CD4-positive, alpha-beta T cell treated with Interleukin-6 for 4 hours (primary cell): ENCODE data around the gene LSP1.
A peak's percentile ranks its signal among the peaks of the same experiment; 100 is the strongest.
"Not testable (repeated sequence)": the region's sequence is repeated elsewhere in the genome, so short reads cannot be mapped to it uniquely, and the experiment has no call there.

Experiments used
- DNase-seq: peaks from one replicate; pipeline ENCODE4 v3.0.0-alpha.2; 2020; ENCODE audit warnings: mixed read lengths

The LSP1 gene

DNA sequence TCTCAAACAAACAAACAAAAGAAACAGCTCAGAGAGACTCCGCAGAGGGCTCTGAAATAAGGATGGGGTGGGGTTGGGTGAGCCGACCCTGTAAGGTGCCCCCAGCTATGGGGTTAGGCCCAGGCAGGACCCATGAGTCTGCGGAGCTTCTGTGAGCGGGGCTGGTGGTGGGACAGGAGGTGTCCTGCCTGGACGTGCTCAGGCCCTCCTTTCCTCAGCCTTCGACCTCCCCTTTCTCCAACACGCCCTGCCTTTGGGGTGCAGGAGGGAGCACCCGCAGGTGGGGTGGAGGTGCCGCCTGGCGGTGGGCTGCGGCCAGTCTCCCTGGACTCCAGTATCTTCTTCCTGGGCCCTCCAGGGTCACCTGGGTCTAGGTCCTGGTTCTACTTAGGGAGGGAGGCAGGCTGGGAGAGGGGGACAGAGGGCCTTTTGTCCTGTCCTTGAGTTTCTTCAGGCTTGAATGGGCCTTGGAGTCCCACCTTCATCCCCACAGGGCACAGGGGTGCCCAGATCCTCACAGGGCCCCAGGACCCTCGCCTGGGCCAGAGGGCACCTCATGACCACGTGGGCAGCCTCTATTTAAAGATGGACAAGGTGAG, 26.6 kb downstream of the LSP1 start:
- DNase-seq, result no peak

DNA sequence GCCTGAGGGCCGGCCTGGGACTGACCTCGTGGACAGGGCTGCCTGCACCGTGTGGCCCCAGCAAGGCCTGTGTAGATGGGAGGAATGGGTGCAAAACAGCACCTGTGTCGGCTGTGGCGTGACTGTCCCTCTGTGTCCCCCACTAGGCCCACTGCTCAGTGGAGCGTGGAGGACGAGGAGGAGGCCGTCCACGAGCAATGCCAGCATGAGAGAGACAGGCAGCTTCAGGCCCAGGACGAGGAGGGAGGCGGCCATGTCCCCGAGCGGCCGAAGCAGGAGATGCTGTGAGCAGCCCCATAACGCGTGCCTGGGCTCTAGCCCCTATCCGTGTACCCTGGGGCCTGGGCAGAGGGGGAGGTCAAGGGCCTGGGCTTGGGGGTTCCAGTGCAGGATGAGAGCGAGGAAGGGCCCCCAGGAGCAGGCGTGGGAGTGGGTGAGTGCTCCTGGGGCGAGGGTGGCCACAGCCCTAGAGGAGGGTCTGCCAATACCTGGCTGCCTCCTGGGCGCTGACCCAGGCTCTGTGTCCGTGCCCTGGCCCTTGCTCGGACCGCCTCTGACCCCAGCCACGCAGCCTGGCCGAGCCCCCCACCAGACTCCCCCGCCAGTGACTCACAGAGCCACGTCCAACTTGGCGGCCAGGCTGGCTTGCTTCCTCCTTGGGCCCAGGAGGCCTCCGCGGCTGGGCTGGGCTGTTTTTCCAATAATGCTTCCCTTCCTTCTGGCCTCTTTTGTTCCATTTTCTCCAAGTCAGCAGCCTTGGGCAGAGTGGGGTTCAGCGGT, 27.2 kb downstream of the LSP1 start:
- no peak for DNase-seq

DNA sequence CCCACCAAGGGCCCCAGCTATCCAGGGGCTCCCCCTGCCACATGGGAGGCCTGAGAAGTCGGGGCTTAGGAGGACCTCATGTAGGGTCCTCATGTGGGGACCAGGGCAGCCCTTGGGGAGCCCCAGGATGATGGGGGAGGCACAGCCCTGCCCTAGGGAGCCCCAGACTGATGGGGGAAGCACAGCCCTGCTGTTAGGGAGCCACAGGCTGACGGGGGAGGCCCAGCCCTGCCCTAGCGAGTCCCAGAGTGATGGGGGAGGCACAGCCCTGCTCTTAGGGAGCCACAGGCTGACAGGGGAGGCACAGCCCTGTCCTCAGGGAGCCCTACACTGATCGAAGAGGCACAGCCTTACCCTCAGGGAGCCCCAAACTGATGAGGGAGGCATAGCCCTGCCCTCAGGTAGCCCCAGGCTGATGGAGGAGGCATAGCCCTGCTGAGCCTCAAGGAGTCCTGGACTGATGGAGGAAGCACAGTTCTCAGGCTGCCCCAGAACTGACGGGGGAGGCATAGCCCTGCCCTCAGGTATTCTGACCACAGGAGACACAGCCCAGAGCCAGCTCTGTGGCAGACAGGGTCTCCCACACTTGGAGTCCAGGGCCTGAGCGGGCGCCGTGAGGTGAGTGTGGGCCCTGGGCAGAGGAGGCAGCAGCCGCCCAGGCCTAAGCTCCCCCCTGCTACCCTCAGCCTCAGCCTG, 28.0 kb downstream of the LSP1 start:
- DNase-seq, result no peak

- DNase-seq, result no peak
These were observed 28.8 kb downstream of the LSP1 start for GRCh38 chr11:1881442-1882264.

- peak; percentile 91 for DNase-seq
These were observed 29.7 kb downstream of the LSP1 start for GRCh38 chr11:1882265-1883238.

DNA sequence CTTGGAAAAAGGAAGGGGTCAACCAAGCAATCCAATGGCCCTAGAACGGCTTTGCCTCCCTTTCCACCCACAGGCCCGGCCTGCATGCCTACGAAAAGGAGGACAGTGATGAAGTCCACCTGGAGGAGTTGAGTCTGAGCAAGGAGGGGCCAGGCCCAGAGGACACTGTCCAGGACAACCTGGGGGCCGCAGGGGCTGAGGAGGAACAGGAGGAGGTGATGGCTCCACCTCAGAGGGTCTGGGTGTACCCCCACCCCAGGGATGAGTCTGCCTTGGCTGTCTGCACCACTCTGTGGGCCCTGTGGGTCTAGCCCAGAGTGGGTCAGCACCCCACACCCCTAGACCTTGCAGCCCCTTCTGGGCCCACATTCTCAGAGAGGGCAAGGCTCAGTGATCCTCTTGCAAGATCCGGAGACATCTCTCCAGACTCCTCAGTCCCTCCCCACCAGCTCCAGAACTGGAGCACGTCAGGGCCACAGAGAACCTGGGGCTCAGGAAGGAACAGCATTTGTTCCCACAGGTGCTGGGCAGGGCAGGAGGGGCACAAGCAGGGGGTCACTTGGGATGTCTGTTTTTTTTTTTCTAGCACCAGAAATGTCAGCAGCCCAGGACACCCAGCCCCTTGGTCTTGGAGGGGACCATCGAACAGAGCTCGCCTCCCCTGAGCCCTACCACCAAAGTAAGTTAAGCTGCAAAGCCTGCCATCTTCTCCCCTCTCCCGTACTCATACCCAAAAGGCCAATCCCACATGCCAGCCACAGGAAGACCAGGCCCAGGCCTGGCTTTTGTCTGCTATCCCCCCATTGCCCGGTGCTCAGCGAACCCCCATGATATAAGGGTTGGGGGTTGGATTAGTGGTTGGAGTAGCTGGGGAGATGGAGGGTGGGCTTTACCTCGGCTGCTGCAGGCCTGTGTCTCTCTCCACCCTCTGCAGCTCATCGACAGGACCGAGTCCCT, 30.7 kb downstream of the LSP1 start:
- DNase-seq, result no peak

- DNase-seq, result no peak
These were observed 31.4 kb downstream of the LSP1 start for GRCh38 chr11:1884303-1884700.

- not testable (repeated sequence) for DNase-seq
These were observed 33.7 kb downstream of the LSP1 start for GRCh38 chr11:1886551-1886950.

DNA sequence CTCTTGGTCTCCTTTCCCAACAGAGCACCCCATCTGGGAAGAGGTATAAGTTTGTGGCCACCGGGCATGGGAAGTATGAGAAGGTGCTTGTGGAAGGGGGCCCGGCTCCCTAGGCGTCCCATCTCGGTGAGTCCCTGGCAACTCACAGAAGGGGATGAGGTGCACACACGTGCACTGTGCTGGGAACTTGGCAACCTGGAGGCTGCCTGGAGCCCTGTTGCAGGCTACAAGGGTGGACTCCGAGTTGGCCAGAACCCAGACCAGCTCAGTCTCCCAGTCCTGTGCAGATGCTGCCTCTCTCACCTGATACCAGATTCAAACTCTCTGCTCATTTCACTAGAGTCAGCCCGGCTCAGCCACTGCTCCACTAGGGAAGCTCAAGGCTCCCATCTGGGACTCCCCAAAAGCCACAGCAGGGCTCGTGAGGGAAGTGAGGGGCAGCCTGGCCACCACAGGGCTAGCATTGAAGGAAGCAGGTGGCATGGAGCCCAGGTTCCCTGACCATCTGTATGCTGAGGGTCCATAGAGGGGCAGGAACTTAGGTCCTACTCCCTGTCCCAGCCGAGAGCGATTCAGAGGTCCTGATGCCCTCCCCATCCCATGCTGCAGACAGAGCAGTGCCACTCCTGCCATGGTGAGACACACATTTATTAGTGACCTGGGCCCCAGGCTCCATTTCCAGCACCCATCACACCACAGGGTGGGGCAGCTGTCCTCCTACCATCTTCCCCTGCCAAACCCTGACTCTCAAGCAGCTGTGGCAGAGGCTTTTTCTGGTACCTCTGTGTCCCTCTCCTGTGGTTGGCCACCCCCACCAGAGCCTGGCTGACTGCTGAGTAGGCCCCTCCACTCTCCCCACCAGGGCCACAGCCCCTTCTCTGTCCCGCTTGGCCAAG, 34.8 kb downstream of the LSP1 start:
- DNase-seq, result no peak

DNA sequence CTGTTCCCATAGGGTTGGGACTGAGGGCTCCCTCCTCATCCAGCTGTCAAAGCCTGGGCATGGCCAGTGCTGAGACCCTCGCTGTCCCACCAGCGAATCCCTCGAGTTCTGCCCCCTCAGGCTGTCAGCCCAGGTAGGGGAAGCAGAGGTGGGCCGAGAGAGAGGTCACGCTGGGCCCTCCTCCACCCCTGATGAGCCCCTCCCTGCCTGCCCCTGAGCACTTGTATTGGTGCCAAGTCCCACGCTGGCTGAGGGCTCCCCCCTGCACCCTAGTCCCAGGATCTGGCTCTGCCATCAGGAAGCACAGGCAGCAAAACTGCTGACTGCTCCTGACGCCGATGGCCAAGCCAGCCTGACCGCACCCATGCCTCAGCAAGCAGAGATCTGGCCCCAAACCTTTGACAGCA, 35.5 kb downstream of the LSP1 start:
- DNase-seq, result no peak

DNA sequence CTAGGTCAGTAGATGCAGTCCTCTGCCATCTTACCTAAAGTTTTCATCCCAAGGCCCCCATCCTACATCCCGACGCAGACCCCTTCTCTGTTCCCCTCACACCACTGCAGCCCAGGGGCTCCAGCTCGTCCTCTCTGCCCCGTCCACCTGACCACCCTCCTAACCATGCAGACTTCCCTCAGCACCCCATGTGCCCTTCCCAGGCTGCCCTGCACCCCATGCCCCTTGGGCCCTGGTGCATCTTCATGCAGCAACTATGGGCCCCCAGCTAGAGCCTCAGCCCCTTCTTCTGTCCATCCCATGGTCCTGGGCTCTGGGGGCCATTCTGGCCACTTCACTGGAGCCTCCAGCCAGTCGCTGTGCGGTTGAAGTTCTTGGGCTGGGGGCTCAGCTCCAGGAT, 35.9 kb downstream of the LSP1 start:
- DNase-seq, result no peak

GRCh38 chr11:1889224-1889930, 36.5 kb downstream of the LSP1 start:
- peak; percentile 90 for DNase-seq

- peak; percentile 43 for DNase-seq
These were observed 37.3 kb downstream of the LSP1 start for GRCh38 chr11:1889941-1890855.

GRCh38 chr11:1890856-1891830, 38.3 kb downstream of the LSP1 start:
- no peak for DNase-seq

- DNase-seq, result no peak
These were observed 38.9 kb downstream of the LSP1 start, which contains the start of gene PRR33 for GRCh38 chr11:1891831-1892115. PRR33 (minus strand) TSS chr11:1891895; CDS start chr11:1890584, 1,311 bp downstream.

DNA sequence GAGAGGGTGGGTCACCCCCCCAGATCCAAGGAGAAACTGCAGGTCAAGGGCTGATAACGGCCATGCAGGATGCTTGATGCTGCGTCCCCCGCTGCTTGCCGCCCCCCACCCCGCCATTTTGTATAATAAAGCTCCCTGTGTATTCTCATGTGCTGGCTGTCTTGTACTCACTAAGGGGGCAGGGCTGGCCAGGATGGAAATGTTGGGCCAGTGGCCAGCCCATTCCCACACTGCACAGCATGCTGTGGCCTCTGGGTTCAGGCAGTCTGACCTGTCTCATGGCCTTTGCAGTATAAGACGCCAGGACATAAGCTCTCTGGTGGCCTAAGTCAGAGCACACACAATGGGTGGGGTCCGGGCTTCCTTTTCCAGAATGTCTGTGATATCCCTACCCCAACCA, 39.2 kb downstream of the LSP1 start:
- no peak for DNase-seq

- no peak for DNase-seq
These were observed 39.7 kb downstream of the LSP1 start for GRCh38 chr11:1892558-1892957.
